ES-I3 (cell line): ENCODE results near the gene C5orf22.
"Not testable (repeated sequence)": the region's sequence is repeated elsewhere in the genome, so short reads cannot be mapped to it uniquely, and the experiment has no call there.

Experiments
- H3K36me3 ChIP-seq: 2 replicates; pipeline ENCODE4 v1.6.1; 2013; ENCODE audit warnings: mild to moderate bottlenecking, low read length, control low read depth, moderate library complexity; ENCODE audit not compliant: insufficient read depth
- H3K4me1 ChIP-seq: 2 replicates; pipeline ENCODE4 v1.6.1; 2013; ENCODE audit warnings: mild to moderate bottlenecking, control low read depth, low read length; ENCODE audit not compliant: insufficient read depth
- H3K9ac ChIP-seq: 2 replicates; pipeline ENCODE4 v1.6.1; 2013; ENCODE audit warnings: low read depth, mild to moderate bottlenecking, low read length, moderate library complexity
- H3K9me3 ChIP-seq: 2 replicates; pipeline ENCODE4 v1.6.1; 2013; ENCODE audit warnings: mild to moderate bottlenecking, low read length, moderate library complexity; ENCODE audit not compliant: control insufficient read depth, insufficient read depth

Gene C5orf22

DNA sequence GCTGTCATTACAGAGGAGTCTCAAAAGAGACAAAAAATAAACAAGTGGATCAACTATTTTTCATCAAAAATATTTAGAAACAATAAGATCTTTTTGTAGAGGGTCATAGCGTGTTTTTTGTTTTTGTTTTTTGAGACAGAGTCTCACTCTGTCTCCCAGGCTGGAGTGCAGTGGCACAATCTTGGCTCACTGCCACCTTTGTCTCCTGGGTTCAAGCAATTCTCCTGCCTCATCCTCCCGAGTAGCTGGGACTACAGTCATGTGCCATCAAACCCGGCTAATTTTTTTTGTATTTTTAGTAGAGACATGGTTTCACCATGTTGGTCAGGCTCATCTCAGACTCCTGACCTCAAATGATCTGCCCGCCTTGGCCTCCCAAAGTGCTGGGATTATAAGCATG lies 70.2 kb downstream of the C5orf22 start:
- H3K9me3 ChIP-seq, H3K9ac ChIP-seq, H3K4me1 ChIP-seq, H3K36me3 ChIP-seq: not testable (repeated sequence)

GRCh38 chr5:31604240-31604639 lies 72.1 kb downstream of the C5orf22 start:
- no peaks in the 10 kb centered on the region for H3K4me1 ChIP-seq
- H3K9ac ChIP-seq = no peak overlapping the region
- no peaks in the 10 kb centered on the region for H3K36me3 ChIP-seq
- H3K9me3 ChIP-seq = no peaks in the 10 kb centered on the region

GRCh38 chr5:31604644-31605043 lies 72.5 kb downstream of the C5orf22 start:
- H3K36me3 ChIP-seq = no peaks in the 10 kb centered on the region

More at GRCh38 chr5:31604644-31605043, 72.5 kb downstream of the C5orf22 start:
- Histone ChIP-seq H3K9me3 (no peaks in the 10 kb centered on the region), H3K9ac (no peak overlapping the region), H3K4me1 (no peaks in the 10 kb centered on the region)
